ENCODE measurements around the gene RUVBL1. TPM values are rescaled to one million over a fixed set of nuclear protein-coding genes. Genes with fewer than 3 reads are reported as not detected.

Gene RUVBL1
- total RNA-seq, 4 donors from 2014 or later: 9.7 to 38.4 (median 16.6) TPM

- H3K9me3 ChIP-seq: no peaks in the 10 kb centered on the region
- intact Hi-C loops (cut with DNase I; ENCODE audit: low total_unique reads): no loop called here
- H3K27me3 ChIP-seq: no peaks in the 10 kb centered on the region
- H3K4me1 ChIP-seq: no peaks in the 10 kb centered on the region
- TF ChIP-seq POLR2A (IDR thresholded peaks at IDR 0.05) (no peak), CTCF (IDR thresholded peaks at IDR 0.05) (no peak)
- no peaks in the 10 kb centered on the region for H3K36me3 ChIP-seq
- no peak for DNase-seq
- H3K27ac ChIP-seq: no peak overlapping the region
- H3K4me3 ChIP-seq: no peak overlapping the region
These were observed 20.4 kb downstream of the RUVBL1 start for GRCh38 chr3:128103136-128103676.

- TF ChIP-seq CTCF (IDR thresholded peaks at IDR 0.05) (no peak), POLR2A (IDR thresholded peaks at IDR 0.05) (no peak)
- no peaks in the 10 kb centered on the region for H3K4me1 ChIP-seq
- H3K27me3 ChIP-seq: no peaks in the 10 kb centered on the region
- peak overlapping the region in 1 of 2 donors; percentile 4 for H3K27ac ChIP-seq
- no peaks in the 10 kb centered on the region for H3K9me3 ChIP-seq
- no peak overlapping the region for H3K4me3 ChIP-seq
- no peak for DNase-seq
- H3K36me3 ChIP-seq: no peaks in the 10 kb centered on the region
- intact Hi-C loops (cut with DNase I; ENCODE audit: low total_unique reads): no loop called here
These were observed 23.0 kb downstream of the RUVBL1 start for GRCh38 chr3:128100638-128101037.

- Histone ChIP-seq H3K27me3 (no peaks in the 10 kb centered on the region), H3K4me3 (no peak overlapping the region), H3K9me3 (no peaks in the 10 kb centered on the region), H3K27ac (peak overlapping the region in 1 of 2 donors; percentile 4), H3K36me3 (no peaks in the 10 kb centered on the region), H3K4me1 (no peaks in the 10 kb centered on the region)
- DNase-seq: no peak
- no peak for TF ChIP-seq POLR2A (IDR thresholded peaks at IDR 0.05)
- TF ChIP-seq CTCF (IDR thresholded peaks at IDR 0.05): no peak
- intact Hi-C loops (cut with DNase I; ENCODE audit: low total_unique reads): no loop called here
These were observed 23.5 kb downstream of the RUVBL1 start for GRCh38 chr3:128100161-128100560.

- no peak for DNase-seq
- no peak overlapping the region for H3K4me3 ChIP-seq
- H3K27me3 ChIP-seq: no peaks in the 10 kb centered on the region
- no peaks in the 10 kb centered on the region for H3K36me3 ChIP-seq
- no peak overlapping the region for H3K27ac ChIP-seq
- intact Hi-C loops (cut with DNase I; ENCODE audit: low total_unique reads): no loop called here
- no peaks in the 10 kb centered on the region for H3K4me1 ChIP-seq
- H3K9me3 ChIP-seq: no peaks in the 10 kb centered on the region
- TF ChIP-seq POLR2A (IDR thresholded peaks at IDR 0.05): no peak
- TF ChIP-seq CTCF (IDR thresholded peaks at IDR 0.05): no peak
These were observed 25.4 kb downstream of the RUVBL1 start for GRCh38 chr3:128098234-128098633.

GRCh38 chr3:128095222-128095703, 28.3 kb downstream of the RUVBL1 start:
- H3K27me3 ChIP-seq: no peaks in the 10 kb centered on the region
- peak; percentile 72 to 73 for DNase-seq
- no peaks in the 10 kb centered on the region for H3K9me3 ChIP-seq
- H3K27ac ChIP-seq: no peak overlapping the region
- TF ChIP-seq POLR2A (IDR thresholded peaks at IDR 0.05) (no peak), CTCF (IDR thresholded peaks at IDR 0.05) (peak; percentile 67 to 83 (median 77))
- H3K36me3 ChIP-seq: no peaks in the 10 kb centered on the region
- intact Hi-C loops (cut with DNase I; ENCODE audit: low total_unique reads): no loop called here
- no peaks in the 10 kb centered on the region for H3K4me1 ChIP-seq
- no peak overlapping the region for H3K4me3 ChIP-seq

All from uterus (tissue), 4 donors.